Heart right ventricle (tissue), 16 donors: Measurements from ENCODE around the gene JCAD. TPM values are rescaled to one million over a fixed set of nuclear protein-coding genes. Genes with fewer than 3 reads are reported as not detected.

Experiments
- ATAC-seq, 8 donors: fragments of 200-7000 bp; cut with Tn5 transposase; one replicate each; pipeline ENCODE4 v1.9.1; 2020; ENCODE audit warnings: mild to moderate bottlenecking in 8 of 8, moderate library complexity in 8 of 8, moderate number of reproducible peaks in 1 of 8
- DNase-seq, 2 donors: peaks; one replicate each; pipeline ENCODE4 v3.0.0-alpha.2; 2020
- H3K27ac ChIP-seq, 10 donors: fragments of 200-600 bp; sonication (generic) in 2 of 10; one replicate each; pipeline versions ENCODE4 v1.5.0 to v1.8.0; 2020 to 2022; ENCODE audit warnings: mild to moderate bottlenecking in 3 of 10
- H3K27me3 ChIP-seq, 7 donors: fragments of 200-600 bp; one replicate each; pipeline ENCODE4 v1.8.0; 2021 to 2022; ENCODE audit warnings: mild to moderate bottlenecking in 2 of 7
- H3K36me3 ChIP-seq, 9 donors: fragments of 200-600 bp; sonication (generic) in 1 of 9; one replicate each; pipeline versions ENCODE4 v1.5.0 to v1.8.0; 2020 to 2022; ENCODE audit warnings: mild to moderate bottlenecking in 2 of 9
- H3K4me1 ChIP-seq, 9 donors: fragments of 200-600 bp; sonication (generic) in 1 of 9; one replicate each; pipeline versions ENCODE4 v1.5.0 to v1.8.0; 2020 to 2022; ENCODE audit warnings: mild to moderate bottlenecking in 4 of 9
- H3K4me3 ChIP-seq, 10 donors: fragments of 200-600 bp; sonication (generic) in 2 of 10; one replicate each; pipeline versions ENCODE4 v1.5.0 to v1.8.0; 2020 to 2022; ENCODE audit warnings: mild to moderate bottlenecking in 7 of 10, moderate library complexity in 2 of 10
- H3K9me3 ChIP-seq, 11 donors: fragments of 200-600 bp in 10 of 11; sonication (generic) in 2 of 11; one replicate each; pipeline versions ENCODE4 v1.5.0 to v1.8.0; 2013 to 2022; ENCODE audit warnings: mild to moderate bottlenecking in 2 of 11, control low read depth in 1 of 11, moderate library complexity in 1 of 11
- WGBS, 2 donors: extraction: QIAGEN DNeasy Blood & Tissue Kit; methylation state at CpG; one replicate each; pipeline ENCODE4 v1.1.7; 2013; ENCODE audit warnings: inconsistent platforms in 1 of 2; 5-methylcytosine and 5-hydroxymethylcytosine counted together
- intact Hi-C, 10 donors: fragments of 100-400 bp; cut with DNase I; formaldehyde crosslinking; loops; one replicate each; pipeline versions ENCODE4 v1.11.1 to v1.14.2; 2022
- polyA plus RNA-seq, 2 donors: library from polyadenylated mRNA; stranded (reverse); fragments of 200-250 nt; gene quantifications; one replicate each; pipeline ENCODE4 v1.2.3, GENCODE V29; 2013
- total RNA-seq, 10 donors: library from RNA; stranded (reverse); fragmentation: NEBNext Ultra II Directional in 3 of 10; extraction: Animal tissue kit (Norgen Biotek cat#: 25700) in 3 of 10; gene quantifications; one replicate each; pipeline versions ENCODE4 v1.2.1 to v1.2.4, GENCODE V29; 2021 to 2023
- TF ChIP-seq, protein P1 (sequence below), 9 donors: fragments of 200-600 bp; sonication (generic) in 2 of 9; IDR thresholded peaks; one replicate each; pipeline versions ENCODE4 v1.5.0 to v1.8.0; 2021 to 2022; ENCODE audit warnings: antibody characterized with exemption in 9 of 9, mild to moderate bottlenecking in 5 of 9, moderate library complexity in 1 of 9
- donor health status: Arrhythmogenic right ventricular cardiomyopathy.
- donor health status: ischemic (EF 13 %, LVEDD 7.1; RV severe dilation, severe dysfunction).
- donor health status: healthy with polysubstance abuse.
- donor health status: DM: no; HTN: yes; CAD: no.
- donor health status: DM: no; HTN: no; CAD: no.
- donor health status: ischemic (EF 25% LVEDD 6.9; RV normal size, moderate dysfunction).
- donor health status: ischemic (EF 25% LVEDD 5.7; RV mildly dilated, moderate dysfunction).
- donor health status: healthy.
- donor health status: DM: yes; HTN: yes; CAD: no.
- donor health status: Ischemic cardiomyopathy.
- donor health status: ischemic (EF 35%, LVEDD 5.7; RV mildly dilated, moderate dysfunction).
- donor health status: nonischemic (EF 11% LVEDD 7.7; RV severe dilation, severe dysfunction).
- donor health status: DM: yes; HTN: yes; CAD: no.
- donor health status: PGD.
- donor health status: ischemic (EF 29% LVEDD 5.4; RV normal size, mild dysfunction).
- donor health status: nonischemic (EF 23%, LVEDD 6.1; RV moderate dilation, normal function).

The JCAD gene
- total and polyA plus RNA-seq, 12 donors = 7.7 to 39.8 (median 19.7) TPM

DNA sequence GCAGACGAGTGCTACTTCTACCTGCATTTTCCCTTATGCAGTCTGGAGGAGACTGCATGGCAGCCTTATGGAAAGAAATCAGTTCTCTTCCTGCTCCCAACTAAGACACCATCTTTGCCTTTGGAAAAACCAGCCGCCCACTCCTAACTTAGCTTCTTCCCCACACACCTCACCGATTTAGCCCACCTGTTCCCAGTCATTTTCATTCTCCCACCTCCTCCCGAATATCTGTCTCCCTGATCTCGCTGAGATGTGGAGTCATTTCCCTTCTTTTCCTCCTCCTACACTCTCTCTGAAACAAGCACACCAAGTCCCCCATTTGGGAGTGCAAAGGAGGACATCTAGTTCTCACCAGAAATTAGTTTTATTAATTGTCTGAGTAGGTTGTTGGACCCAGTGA lies 35.2 kb upstream of the JCAD start:
- H3K27ac ChIP-seq = no peak overlapping the region
- ATAC-seq (no peak), DNase-seq (no peak)
- H3K4me3 ChIP-seq = no peak overlapping the region
- peaks cover 0 to 10% (median 0%) of the 10 kb centered on the region in 9 donors for H3K4me1 ChIP-seq
- TF ChIP-seq, protein P1, sequence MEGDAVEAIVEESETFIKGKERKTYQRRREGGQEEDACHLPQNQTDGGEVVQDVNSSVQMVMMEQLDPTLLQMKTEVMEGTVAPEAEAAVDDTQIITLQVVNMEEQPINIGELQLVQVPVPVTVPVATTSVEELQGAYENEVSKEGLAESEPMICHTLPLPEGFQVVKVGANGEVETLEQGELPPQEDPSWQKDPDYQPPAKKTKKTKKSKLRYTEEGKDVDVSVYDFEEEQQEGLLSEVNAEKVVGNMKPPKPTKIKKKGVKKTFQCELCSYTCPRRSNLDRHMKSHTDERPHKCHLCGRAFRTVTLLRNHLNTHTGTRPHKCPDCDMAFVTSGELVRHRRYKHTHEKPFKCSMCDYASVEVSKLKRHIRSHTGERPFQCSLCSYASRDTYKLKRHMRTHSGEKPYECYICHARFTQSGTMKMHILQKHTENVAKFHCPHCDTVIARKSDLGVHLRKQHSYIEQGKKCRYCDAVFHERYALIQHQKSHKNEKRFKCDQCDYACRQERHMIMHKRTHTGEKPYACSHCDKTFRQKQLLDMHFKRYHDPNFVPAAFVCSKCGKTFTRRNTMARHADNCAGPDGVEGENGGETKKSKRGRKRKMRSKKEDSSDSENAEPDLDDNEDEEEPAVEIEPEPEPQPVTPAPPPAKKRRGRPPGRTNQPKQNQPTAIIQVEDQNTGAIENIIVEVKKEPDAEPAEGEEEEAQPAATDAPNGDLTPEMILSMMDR (IDR thresholded peaks at IDR 0.05) = no peak
- no peaks in the 10 kb centered on the region for H3K9me3 ChIP-seq
- intact Hi-C loops = no loop called here
- WGBS, 2 donors = 85 to 87% methylated on average over 5 of the region's 5 CpGs
- H3K36me3 ChIP-seq = no peaks in the 10 kb centered on the region
- peaks cover 0 to 4% (median 0%) of the 10 kb centered on the region in 7 donors for H3K27me3 ChIP-seq

- H3K36me3 ChIP-seq = no peaks in the 10 kb centered on the region
- ATAC-seq (no peak), DNase-seq (no peak)
- peaks cover 0 to 4% (median 0%) of the 10 kb centered on the region in 7 donors for H3K27me3 ChIP-seq
- TF ChIP-seq, protein P1 (IDR thresholded peaks at IDR 0.05) = no peak
- 87 to 88% methylated on average over 9 of the region's 9 CpGs for WGBS, 2 donors
- no peak overlapping the region for H3K4me3 ChIP-seq
- H3K9me3 ChIP-seq = no peaks in the 10 kb centered on the region
- peaks cover 0 to 2% (median 0%) of the 10 kb centered on the region in 9 donors for H3K4me1 ChIP-seq
- no peak overlapping the region for H3K27ac ChIP-seq
- intact Hi-C loops = no loop called here
These were observed 34.0 kb upstream of the JCAD start for GRCh38 chr10:30093303-30093950.

DNA sequence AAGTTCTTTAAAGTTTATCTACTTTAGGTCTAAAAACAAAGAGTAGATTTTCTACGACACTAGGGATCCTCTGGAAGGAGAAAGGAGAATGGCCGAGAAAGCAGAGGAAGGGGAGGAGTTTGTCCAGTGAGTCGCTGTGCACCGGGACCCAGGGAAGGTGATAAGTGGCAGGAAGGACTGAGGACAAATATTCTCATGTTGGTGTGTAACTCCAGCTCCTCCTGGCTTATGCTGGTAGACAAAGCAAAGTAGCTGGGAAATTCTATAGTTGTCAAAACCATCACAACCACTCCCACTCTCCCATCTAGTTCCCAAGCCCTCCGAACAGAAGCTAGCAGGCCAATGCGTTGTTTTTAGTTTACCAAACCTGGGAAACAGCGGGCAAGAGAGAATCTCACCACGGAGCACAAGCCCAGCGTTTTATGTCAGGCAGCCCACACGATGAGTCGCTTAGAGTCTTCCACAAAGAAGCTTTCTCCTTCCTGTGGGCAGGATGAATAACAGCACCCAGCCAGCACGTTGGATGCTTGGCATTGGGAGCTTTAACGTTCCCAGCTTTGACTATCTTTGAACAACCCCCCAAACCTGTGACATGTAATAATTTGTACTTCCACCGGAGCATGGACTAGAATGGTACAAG lies 32.9 kb upstream of the JCAD start:
- Histone ChIP-seq H3K27me3 (peaks cover 0 to 4% (median 0%) of the 10 kb centered on the region in 7 donors), H3K9me3 (no peaks in the 10 kb centered on the region), H3K4me3 (no peak overlapping the region), H3K27ac (no peak overlapping the region), H3K36me3 (no peaks in the 10 kb centered on the region), H3K4me1 (no peaks in the 10 kb centered on the region)
- ATAC-seq = no peak
- intact Hi-C loops = no loop called here
- 67 to 69% methylated on average over 14 of the region's 14 CpGs for WGBS, 2 donors
- DNase-seq = no peak
- TF ChIP-seq, protein P1 (IDR thresholded peaks at IDR 0.05) = no peak

- no peak overlapping the region for H3K4me3 ChIP-seq
- no peaks in the 10 kb centered on the region for H3K9me3 ChIP-seq
- peaks cover 0 to 4% (median 0%) of the 10 kb centered on the region in 7 donors for H3K27me3 ChIP-seq
- intact Hi-C loops = no loop called here
- ATAC-seq (no peak), DNase-seq (no peak)
- H3K4me1 ChIP-seq = no peaks in the 10 kb centered on the region
- no peaks in the 10 kb centered on the region for H3K36me3 ChIP-seq
- no peak overlapping the region for H3K27ac ChIP-seq
- TF ChIP-seq, protein P1 (IDR thresholded peaks at IDR 0.05) = no peak
- 89% methylated on average over 4 of the region's 4 CpGs for WGBS, 2 donors
These were observed 31.8 kb upstream of the JCAD start for GRCh38 chr10:30091136-30091535.
